ENCODE data around the gene BMP2K.

Gene BMP2K

DNA sequence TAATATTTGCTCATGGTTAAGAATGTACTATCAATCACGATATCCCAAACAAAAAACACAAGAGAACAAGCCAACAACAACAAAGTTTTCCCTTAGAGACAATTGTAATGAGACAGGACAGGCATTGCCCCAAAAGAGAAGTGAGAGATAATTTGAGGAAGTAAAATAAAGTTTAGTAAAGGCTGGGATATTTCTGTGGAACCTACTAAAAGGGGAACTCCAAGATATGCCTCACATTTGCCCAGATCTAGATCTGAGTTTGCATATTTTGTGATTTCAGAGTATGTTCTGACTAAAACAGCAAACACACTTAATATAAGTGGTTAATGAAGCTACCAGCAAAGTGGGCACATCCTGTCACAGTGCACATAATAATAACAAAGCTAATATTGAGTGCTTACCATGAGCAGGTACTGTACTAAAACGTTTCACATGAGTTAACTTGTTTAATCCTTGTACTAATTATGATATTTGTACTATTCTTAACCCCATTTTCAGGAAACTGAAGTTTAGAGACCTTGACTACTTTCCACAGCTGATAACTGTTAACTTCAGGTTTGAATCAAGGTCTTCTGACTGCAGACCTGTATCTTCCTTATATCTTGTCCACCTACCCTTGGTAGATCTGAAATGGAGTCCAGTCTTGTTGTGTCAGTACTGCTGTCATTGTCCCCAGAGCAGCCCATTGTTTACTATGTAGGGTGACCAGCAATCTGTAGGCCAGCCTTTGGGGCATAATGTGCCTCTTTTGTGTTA, 26.0 kb upstream of the BMP2K start:
- no peak overlapping the region for H3K4me3 ChIP-seq (ENCODE audit: low read depth, low read length)
- DNase-seq (ENCODE audit: low read depth) = peak; percentile 73
- TF ChIP-seq CTCF (IDR thresholded peaks at IDR 0.05; ENCODE audit: low read depth, low read length) (no peak), MYC (IDR thresholded peaks at IDR 0.05; ENCODE audit: low read depth, low read length) (no peak), MAX (IDR thresholded peaks at IDR 0.05; ENCODE audit: low read depth, low read length) (no peak), POLR2A (IDR thresholded peaks at IDR 0.05; ENCODE audit: extremely low read depth, insufficient read length) (no peak)

DNA sequence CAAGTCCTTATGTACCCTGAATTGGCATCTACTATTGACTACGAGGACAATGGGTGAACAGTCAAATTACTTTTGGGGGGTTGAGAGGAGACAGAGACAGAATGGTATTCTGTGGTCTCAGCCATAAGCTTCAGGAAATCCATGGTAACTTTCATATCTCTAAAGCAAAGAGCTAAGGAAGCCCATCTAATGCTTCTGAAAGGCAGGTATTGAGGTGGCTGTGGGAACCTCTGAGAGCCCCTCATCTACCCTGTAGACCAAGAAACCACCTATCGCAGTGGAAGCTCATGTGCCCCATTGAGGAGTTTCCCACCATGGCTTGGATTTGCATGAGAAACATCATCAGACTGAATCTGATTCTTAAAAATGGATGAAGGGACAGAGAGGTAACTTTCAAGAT, 23.1 kb upstream of the BMP2K start:
- no peak for TF ChIP-seq MAX (IDR thresholded peaks at IDR 0.05; ENCODE audit: low read depth, low read length)
- TF ChIP-seq POLR2A (IDR thresholded peaks at IDR 0.05; ENCODE audit: extremely low read depth, insufficient read length) = no peak
- no peak overlapping the region for H3K4me3 ChIP-seq (ENCODE audit: low read depth, low read length)
- DNase-seq (ENCODE audit: low read depth) = no peak

DNA sequence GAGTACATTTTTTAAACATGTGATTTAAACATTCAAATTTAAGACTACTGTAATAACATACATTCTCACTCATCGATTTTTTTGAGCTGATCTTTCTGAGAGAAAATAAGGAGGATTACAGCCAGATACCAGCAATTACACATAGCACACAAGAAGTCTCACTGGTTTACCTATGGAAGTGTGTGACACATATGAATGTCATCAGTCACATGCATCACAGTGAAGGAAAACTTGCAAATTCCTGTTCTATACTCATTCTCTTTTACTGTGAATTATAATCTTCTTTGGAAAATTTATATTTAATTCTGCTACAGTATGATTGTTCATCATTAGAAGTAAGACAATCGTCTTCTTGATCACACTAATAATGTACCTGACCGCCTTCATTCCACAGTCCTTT, 21.3 kb upstream of the BMP2K start:
- H3K4me3 ChIP-seq (ENCODE audit: low read depth, low read length) = no peak overlapping the region
- no peak for DNase-seq (ENCODE audit: low read depth)
- TF ChIP-seq MYC (IDR thresholded peaks at IDR 0.05; ENCODE audit: low read depth, low read length) (no peak), MAX (IDR thresholded peaks at IDR 0.05; ENCODE audit: low read depth, low read length) (no peak), CTCF (IDR thresholded peaks at IDR 0.05; ENCODE audit: low read depth, low read length) (no peak), POLR2A (IDR thresholded peaks at IDR 0.05; ENCODE audit: extremely low read depth, insufficient read length) (no peak)

- TF ChIP-seq CTCF (IDR thresholded peaks at IDR 0.05; ENCODE audit: low read depth, low read length) (no peak), POLR2A (IDR thresholded peaks at IDR 0.05; ENCODE audit: extremely low read depth, insufficient read length) (no peak), MYC (IDR thresholded peaks at IDR 0.05; ENCODE audit: low read depth, low read length) (no peak), MAX (IDR thresholded peaks at IDR 0.05; ENCODE audit: low read depth, low read length) (no peak)
- no peak overlapping the region for H3K4me3 ChIP-seq (ENCODE audit: low read depth, low read length)
- DNase-seq (ENCODE audit: low read depth) = no peak
Observed at GRCh38 chr4:78756137-78756536, 20.0 kb upstream of the BMP2K start.

DNA sequence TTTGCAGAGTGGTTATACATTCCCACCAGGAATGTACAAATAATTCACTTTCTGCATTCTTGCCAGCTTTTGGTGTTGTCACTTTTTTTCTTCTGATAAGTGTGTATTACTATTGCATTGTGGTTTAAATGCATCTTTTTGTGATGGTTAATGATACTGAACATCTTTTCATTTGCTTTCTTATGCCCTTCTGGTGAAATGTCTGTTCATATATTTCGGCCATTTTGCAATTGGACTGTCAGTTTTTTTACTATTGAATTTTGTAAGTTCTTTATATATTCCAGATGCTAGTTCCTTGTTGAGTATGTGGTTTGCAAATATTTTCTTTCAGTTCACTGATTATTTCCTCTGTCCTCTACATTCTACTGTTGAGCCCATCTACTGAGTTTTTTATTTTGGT, 19.4 kb upstream of the BMP2K start:
- no peak overlapping the region for H3K4me3 ChIP-seq (ENCODE audit: low read depth, low read length)
- DNase-seq (ENCODE audit: low read depth) = no peak
- no peak for TF ChIP-seq POLR2A (IDR thresholded peaks at IDR 0.05; ENCODE audit: extremely low read depth, insufficient read length)
- TF ChIP-seq CTCF (IDR thresholded peaks at IDR 0.05; ENCODE audit: low read depth, low read length) = no peak
- TF ChIP-seq MAX (IDR thresholded peaks at IDR 0.05; ENCODE audit: low read depth, low read length) = no peak
- TF ChIP-seq MYC (IDR thresholded peaks at IDR 0.05; ENCODE audit: low read depth, low read length) = no peak

- no peak for DNase-seq (ENCODE audit: low read depth)
- no peak overlapping the region for H3K4me3 ChIP-seq (ENCODE audit: low read depth, low read length)
- TF ChIP-seq CTCF (IDR thresholded peaks at IDR 0.05; ENCODE audit: low read depth, low read length) (no peak), MAX (IDR thresholded peaks at IDR 0.05; ENCODE audit: low read depth, low read length) (no peak), POLR2A (IDR thresholded peaks at IDR 0.05; ENCODE audit: extremely low read depth, insufficient read length) (no peak), MYC (IDR thresholded peaks at IDR 0.05; ENCODE audit: low read depth, low read length) (no peak)
Observed at GRCh38 chr4:78757574-78757973, 18.6 kb upstream of the BMP2K start.
